NAMALWA (cell line): ENCODE data around the gene SLC6A4.

Experiments
- DNase-seq: peaks from one replicate; pipeline ENCODE4 v3.0.0-alpha.2; 2015; ENCODE audit warnings: low spot score

The SLC6A4 gene

DNA sequence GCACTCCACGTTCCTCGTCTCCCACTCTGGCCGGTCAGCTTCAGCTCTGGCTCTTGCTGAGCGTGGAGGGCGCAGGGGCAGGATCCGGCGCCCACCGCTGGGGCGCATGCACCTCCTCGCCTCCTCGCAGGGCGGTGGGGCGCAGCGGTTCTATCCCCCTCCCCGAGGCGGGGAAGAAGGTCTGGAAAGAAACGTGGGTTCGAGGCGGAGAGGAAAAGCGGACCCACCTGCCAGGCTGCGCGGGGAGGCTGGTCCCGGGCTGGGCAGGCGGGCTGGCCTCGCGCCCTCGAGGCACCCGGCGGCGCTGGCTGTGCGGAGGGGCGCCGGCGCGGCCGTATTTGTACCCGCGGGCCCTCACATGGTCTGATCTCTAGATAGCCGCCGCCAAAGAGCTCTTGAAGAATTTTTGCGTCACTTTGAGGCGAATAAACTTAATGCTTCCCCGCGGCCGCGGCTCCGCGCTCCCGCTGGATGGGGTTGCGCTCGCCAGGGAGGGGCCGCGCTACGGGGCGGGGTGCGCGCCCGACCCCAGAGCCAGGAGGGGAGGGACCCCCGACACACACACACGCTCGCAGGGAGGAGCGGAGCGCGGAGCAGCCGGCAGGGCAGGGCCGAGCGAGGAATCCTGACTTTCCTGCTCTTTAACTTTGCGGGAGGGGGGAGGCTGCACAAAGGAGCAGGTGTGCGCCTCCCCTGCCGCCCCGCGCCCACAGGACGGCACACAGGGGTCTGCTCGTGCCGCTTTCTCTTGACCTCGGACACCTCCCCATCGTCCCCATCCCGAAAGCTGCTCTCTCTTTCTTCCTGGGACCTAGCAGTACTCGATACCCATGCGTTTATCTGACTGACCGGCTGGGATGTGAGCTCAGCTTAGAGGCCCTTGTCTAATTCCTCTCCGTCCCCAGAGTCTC, at the start of gene SLC6A4:
SLC6A4 (minus strand) TSS at position 312 of the 911 bp plus-strand sequence. CDS start 13,739 bp downstream, outside the sequence.
- DNase-seq = no peak

DNA sequence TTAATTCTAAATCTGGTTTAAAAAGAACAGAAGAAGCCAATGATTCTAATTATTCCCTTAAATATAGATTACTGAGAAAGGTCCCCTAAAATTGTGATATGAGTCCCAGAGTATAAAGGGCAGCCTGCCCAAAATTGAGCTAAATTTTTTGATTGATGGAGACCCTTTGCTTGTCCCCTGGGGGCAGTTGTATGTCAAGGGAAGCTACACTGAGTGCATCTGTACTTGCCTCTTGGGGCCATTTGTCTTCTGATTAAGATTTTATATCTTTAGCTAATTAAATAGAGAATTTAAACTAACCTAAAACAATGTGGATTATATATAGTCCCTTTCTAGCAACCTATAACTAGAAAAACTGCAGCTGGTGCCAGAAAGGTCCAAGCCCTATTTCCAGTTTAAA, 43.7 kb upstream of the SLC6A4 start:
- DNase-seq = no peak

DNA sequence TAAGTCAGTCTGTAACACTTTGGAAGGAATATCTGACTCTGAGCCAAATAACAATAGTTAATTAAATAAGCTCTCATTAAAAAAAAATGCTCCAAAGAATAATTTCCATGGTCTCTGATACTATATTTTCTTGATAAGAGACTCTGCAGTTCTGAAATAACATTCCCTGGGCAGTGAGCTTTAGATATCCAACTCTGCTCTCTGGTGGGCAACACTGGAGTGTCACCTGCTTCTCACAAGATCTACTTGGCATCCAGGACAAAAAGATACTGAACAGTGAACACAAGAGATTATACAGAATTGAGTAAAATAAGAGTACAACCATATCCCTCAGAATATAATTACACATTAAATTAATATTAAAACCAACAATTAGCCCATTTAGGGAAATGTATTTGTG, 42.5 kb upstream of the SLC6A4 start:
- DNase-seq = peak; percentile 58

DNA sequence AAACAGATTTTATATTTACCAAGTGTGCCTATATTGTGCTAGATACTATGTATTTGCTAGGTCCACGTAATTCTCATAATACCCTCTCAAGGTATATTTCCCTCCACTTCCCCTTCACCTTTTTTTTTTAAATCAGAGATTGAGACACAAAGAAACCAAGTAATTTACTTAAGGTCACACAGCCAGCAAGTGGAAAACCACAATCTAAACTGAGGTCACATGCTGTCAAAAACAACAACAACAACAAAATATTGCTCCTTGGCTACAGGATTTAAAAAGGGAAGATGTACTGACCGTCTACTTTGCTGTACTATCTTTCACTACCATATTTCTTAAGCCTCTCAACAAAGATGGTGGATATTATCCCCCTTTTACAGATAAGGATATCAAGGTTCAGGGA, 40.4 kb upstream of the SLC6A4 start:
- no peak for DNase-seq

DNA sequence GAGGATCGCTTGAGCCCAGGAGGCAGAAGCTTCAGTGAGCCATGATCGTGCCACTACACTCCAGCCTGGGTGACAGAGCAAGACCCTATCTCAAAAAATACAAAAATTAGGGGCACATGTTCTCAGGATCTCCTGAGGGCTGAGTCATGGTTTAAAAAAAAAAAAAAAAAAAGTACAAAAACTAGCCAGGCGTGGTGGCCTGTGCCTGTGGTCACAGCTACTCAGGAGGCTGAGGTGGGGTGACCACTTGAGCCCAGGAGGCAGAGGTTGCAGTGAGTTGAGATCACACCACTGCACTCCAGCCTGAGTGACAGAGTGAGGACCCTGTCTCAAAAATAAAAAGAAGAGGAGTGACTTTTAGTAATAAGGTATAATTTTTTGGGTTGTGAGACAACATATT, 39.4 kb upstream of the SLC6A4 start:
- DNase-seq = no peak

DNA sequence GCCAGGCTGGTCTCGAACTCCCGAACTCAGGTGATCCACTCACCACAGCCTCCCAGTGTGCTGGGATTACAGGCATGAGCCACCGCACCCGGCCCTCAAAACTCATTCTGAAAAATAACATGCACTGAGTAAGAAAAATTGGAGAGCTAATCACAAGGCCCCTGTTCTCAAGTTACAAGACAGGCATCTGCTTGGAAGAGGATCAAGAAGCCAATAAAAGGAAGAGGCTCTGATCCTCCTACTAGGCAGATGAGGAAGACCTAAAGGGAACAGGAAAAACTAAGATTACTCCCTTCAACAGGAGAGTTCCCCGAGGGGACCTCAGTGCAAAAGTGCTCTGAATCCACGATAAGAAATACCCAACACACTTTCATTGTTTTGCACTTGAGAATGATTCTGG, 37.9 kb upstream of the SLC6A4 start:
- DNase-seq = no peak

DNA sequence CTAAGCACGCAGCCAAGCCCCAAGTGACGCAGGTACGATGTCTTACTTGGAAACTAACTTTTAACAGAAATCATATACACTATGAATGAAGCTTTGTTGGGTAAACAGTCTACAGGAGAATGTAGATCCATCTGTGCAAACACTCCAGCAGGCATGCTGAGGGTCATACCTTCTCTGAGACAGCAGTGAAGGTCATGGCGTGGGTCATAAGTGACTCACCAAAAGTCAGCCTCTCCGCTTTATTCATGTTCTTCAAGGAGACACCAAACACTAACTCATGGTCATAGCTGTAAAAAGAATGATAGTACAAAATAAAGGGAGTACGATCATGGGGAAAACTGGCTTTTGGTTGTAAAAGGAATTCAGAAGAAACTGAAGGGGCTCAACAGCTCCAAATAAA, 35.6 kb upstream of the SLC6A4 start:
- no peak for DNase-seq

DNA sequence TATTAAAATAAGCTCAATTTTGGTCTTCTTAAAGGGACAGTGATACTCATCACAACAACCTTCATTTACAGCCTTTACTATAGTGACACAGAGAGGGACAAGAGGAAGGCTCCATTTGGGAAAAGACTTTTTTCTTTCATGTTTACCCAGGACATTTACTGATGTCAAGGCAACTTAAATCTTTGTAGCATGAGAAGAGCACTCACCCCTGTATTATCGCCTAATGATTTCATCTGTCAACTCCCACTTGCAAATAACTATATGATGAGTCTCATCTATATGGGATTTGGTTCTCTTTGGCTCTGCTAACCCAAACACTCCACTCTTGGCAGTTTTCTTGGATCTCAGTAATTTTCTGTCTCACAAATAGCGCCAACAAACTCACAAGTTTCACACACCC, 32.1 kb upstream of the SLC6A4 start:
- DNase-seq = no peak

DNA sequence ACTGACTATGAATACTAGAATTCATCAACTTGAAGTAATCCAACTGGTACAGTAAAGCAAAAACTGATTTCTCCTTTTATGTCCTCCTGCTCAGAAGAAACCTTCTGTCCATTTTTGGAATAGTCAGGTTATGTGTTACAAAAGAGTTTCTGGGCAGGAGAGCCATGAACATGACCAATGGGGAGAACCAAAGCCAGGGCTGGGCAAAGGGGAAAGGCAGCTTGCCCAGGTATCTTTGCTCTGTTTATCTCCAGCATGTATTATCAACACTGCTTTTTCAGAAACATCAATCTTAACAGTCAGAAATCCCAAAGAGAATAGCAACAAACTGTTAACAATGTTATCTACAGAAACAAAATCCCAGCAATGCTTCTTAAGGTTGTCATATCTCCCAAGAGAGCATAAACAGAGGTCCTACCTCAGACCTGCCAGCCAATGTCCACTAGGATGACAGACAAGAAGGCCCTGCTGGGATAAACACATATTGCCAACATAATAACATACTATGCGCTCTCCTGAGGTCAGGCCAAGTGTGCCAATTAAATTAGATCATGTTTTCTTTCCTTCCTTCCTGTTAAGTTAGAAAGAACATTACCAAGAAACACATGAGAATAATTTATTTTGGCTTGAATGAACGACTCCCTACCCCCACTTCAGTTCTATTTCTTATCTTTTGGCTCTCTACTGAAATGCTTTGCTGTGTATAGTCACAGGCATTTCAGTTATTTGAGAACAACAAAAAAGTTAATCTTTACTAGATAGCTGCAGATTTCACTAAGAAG, 28.2 kb upstream of the SLC6A4 start:
- no peak for DNase-seq

DNA sequence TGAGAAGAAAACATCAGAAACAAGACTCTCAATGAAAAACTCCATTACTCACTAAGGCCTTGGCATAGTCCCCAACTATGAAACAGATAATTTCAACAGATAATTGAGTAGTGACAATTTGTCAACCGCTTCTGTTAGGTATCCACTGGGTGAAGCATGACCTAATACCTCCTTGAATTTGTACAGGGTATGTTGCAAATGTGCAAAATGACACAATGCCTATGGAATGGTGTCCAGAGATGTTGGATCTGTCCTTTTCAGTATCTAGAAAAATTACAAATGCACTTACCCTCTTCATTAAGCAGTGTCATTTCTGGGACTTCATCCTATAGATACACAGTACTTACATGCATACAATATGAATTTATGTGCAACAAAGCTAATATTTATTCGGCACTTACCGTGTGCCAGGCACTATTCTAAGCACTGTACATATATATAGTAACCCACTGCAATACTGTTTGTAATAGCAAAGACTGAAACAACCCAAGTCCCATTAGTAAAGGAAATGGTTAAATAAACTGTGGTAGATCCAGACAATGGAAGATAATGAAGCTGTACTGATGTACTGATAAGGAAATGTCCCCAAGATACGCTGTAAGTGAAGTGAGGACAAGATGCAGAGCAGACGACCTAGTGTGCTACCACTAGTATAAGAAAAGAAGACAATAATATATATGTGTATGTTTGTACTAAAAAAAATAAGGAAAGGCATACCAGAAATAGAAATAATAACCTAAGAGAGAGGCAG, 21.4 kb upstream of the SLC6A4 start:
- no peak for DNase-seq

DNA sequence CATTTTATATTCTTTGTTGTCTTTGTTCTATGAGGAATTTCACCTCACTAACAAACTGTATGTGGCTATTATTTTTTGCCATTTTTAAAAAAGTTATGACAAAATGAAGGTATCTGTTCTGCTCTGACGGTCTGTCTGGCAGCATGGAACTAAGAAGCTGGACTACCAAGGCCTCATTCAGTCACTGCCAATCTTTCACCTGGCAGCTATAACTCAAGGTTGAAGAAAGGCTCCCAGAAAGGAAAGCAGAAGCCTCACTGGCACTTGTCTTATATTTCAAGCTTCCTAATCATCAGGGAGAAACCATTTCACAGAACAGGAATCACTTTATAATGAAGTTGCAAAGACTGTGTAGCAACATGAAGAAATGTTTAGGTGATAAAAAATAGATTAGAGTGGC, 18.7 kb upstream of the SLC6A4 start:
- no peak for DNase-seq

DNA sequence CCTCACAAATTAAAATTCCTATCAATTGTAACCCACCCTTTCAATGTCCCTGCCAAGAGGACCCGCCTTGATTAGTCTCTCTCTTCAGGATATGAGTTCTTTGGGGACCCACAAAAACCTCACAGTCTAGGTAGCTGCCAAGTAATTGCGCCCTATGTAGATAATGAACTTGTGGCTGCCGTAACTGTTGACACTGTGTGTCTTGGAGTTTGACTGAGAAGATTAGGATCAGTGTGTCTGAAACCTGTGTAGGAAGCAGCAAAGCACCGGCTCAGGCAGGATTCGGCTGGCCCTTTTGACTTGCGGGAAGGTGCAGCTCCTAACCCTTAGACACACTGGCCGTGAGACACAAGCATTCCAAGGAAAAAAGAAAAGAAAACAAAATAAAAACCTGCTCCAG, 17.8 kb upstream of the SLC6A4 start:
- DNase-seq = no peak

DNA sequence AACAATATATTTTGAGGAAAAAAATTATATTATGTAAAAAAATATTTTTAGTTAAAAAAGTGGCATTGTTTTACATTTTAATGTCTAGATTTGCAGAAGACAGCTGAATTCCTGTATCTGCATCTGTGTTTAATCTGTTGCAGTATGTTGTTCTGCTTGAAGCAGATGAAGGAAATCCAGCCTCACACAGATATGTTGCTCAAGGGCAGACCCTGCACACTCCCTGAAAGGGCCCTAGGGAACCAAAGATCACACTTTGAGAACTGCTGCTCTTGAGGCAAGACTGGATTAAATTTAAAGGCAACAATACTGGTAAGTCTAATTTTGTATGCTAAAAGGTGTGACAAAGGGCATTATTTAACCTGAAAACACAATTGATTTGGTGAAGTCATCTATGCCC, 16.4 kb upstream of the SLC6A4 start:
- no peak for DNase-seq

DNA sequence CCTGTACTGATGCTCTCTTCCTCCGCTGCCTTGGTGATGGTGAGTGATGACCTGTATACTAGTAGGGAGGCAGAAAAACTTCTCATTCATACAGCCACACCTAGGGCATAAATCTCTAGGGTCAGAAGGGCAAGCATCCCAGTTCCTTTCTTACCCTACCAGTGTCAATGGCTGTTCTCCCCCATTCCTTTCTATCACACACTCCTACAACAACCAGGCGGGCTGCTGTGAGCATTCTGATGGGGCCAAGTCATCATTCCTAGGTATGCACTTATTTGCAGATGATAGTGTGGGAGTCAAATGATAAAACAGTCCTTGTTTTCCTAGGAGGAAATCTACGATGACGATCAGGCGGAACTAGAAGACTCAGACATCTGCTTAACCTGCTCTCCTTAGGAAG, 14.0 kb upstream of the SLC6A4 start:
- no peak for DNase-seq

DNA sequence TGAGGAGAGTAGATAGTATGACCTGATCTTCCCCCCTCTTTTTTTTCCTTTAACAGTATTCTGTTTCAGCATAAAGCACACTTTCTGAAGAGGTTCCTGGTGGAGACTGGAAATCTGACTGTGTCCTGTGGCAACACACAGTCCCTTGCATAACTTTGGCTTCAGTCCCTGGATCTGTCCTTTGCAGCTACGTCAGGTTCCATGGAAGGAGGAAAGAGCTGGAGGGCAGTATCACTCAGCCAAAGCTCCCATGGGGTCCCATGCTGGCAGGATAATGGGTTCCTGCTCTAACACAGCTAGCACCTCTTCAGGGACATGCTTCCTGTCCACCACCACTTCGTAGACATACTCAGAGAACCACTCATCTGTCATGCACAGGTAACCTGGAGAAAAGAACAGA, 13.3 kb upstream of the SLC6A4 start:
- no peak for DNase-seq

DNA sequence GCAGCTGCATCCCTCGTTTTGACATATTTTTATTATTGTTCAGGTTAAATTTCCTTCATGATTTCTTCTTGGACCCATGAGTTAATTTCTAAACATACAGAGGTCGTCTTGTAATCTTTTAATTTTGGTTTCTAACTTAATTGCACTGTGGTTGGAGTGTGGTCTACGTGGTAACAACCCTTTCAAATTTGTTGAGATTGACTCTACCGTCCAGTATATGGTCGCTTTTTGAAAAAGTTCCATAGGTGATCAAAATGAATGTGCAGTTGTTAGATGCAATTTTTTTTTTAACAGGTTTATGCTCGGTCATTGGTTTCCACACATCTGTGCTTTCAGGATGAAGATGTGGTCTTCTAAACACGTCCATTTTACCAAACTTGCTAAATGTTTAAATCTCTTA, 11.0 kb upstream of the SLC6A4 start:
- DNase-seq = no peak

DNA sequence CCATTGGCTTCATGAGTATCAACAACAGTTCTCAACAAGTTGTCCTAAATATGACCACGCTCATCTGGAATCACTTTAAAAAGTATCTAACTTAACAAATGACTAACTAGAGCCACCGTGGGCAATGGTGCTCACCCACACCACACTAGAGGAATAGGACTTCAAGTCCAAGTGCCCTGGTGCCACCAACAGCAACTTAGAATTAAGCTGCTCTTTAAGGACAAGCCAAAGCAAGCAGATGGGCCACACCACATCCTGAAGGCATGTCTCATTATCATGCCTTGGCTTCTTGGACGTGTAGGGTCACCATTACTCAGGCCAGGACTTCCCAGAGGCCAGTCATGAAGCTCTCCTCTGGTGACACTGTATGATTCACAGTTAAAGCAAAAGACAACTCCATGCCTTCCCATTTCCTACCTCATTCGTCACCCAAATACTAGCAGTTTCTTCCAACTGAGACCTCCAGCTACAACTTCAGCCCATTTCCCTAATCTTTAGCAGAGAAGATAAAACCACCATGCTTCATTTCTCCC, 9.4 kb upstream of the SLC6A4 start:
- no peak for DNase-seq

DNA sequence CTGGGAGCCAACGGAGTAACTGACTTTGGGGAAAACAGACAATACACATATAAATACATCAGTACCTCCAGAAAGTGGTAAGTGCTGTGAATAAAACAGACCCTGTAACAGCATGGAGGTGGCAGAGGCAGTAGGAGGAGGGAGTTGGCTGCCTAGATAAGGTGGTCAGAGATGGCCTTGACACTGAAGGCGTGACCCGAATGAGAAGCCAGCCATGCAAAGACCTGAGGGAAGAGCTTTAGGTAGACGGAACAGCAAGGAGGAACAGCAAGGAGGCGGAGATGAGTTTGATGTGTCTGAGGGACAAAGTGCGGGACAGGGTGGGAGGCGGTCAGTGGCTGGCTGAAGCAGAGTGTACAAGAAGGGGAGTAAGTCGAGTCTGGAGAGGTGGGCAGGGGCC, 8.1 kb upstream of the SLC6A4 start:
- no peak for DNase-seq

DNA sequence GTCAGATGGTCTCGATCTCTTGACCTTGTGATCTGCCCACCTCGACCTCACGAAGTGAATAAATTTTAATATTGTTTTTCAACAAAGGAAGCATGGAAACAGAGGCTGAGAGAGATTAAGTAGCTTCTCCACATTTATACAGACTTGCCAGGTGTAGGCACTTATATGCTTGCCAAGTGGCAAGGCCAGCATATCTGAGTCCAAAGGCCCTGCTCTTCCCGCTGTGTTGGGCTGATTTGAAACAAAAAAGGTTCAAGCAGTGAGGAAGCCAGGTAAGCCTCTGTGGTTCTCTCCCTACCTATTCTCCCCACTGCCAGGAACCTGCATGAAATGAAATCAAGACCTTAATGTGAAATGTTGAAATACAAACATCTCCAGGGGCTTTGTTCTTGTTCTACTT, 7.5 kb upstream of the SLC6A4 start:
- no peak for DNase-seq

DNA sequence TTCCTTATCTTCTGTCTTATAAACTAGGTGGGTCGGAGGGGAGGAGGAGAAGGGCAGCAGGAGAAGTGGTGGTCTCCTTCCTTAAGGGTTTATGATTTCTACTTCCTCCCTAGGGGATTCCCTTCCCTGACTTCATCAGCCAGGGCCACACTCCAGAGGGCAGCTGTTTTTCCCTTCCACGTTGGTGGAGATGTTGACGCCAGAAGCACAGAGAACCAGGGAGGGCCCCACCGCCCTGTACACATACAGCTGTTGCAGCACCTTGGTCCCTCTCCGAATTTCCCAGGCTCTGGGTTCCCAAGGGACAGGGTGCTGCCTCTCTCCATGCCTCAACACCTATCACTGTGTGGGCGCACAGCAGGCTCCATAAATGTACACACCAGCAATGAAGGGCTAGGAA, 5.6 kb upstream of the SLC6A4 start:
- no peak for DNase-seq

DNA sequence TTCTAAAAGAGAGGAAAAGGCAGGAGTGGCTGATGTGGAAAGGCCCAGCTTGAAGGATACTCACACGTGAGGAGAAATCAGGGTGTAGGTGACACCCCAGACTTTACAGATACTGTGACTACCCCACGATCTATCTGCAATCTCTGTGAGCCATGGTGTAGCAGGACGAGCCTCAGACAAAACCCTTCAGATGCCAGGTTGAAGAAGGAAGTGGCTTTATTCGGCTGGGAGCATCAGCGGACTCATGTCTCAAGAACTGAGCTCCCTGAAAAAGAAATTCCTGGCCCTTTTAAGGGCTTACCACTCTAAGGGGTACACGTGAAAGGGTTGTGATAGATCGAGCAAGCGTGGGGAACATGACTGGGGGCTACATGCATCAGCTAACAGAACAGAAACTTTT, 4.7 kb upstream of the SLC6A4 start:
- DNase-seq = no peak

DNA sequence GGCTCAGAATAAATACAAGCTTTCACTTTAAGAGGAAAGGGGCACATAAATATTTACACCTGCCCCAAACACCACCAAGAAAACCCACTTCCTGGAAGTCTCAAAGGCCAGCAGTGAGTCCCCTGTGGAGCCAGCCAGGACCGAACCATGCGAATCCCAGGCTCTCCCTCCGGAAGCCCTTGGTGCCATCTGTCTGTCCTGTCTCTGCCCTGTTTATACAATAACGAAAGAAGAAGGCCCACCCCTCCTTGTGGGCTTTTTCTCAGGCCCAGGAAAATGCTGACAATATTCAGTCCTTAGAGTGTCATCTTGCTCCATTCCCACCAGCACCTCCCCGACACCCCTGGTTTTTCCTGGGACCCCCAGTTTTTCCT, 3.6 kb upstream of the SLC6A4 start:
- DNase-seq = no peak
